GM12878 (cell line): Measurements from ENCODE around the gene CERK. TPM values are rescaled to one million over a fixed set of nuclear protein-coding genes. Genes with fewer than 3 reads are reported as not detected.

Source experiments
- BMI1 ChIP-seq: fragments of 450-650 bp; IDR thresholded peaks from 2 replicates; pipeline ENCODE4 v1.6.1; 2016; ENCODE audit warnings: mild to moderate bottlenecking, moderate library complexity, borderline replicate concordance
- DPF2 ChIP-seq: fragments of 450-650 bp; IDR thresholded peaks from 2 replicates; pipeline ENCODE4 v1.6.1; 2017; ENCODE audit warnings: mild to moderate bottlenecking
- MAX ChIP-seq: IDR thresholded peaks from 2 replicates; pipeline ENCODE4 v1.6.1; 2012; ENCODE audit warnings: low read depth, low read length, improper control_type of control experiment
- NFYA ChIP-seq: IDR thresholded peaks from 2 replicates; pipeline ENCODE4 v1.6.1; 2011; ENCODE audit warnings: low read depth, mild to moderate bottlenecking, low read length, improper control_type of control experiment, borderline replicate concordance
- REST ChIP-seq: IDR thresholded peaks from 2 replicates; pipeline ENCODE4 v1.6.1; 2012; ENCODE audit warnings: mild to moderate bottlenecking, low read depth, low read length
- TCF12 ChIP-seq: IDR thresholded peaks from 2 replicates; pipeline ENCODE4 v1.6.1; 2011; ENCODE audit warnings: low read depth, mild to moderate bottlenecking, low read length
- YY1 ChIP-seq: IDR thresholded peaks from 2 replicates; pipeline ENCODE4 v1.6.1; 2011; ENCODE audit warnings: low read depth, mild to moderate bottlenecking, low read length
- ZNF217 ChIP-seq: fragments of 450-650 bp; IDR thresholded peaks from 2 replicates; pipeline ENCODE4 v1.6.1; 2017; ENCODE audit warnings: antibody characterized with exemption, mild to moderate bottlenecking
- ZNF622 ChIP-seq: fragments of 450-650 bp; IDR thresholded peaks from 2 replicates; pipeline ENCODE4 v1.6.1; 2017; ENCODE audit warnings: mild to moderate bottlenecking, inconsistent platforms
- polyA plus RNA-seq, 11 experiments: library from polyadenylated mRNA; depleted of rRNA in 4 of 11; unstranded in 6 of 11; stranded (reverse) in 5 of 11; fragments of >200 nt; fragmentation: Nextera tagmentation in 4 of 11; fragmentation: Illumina TruSeq in 1 of 11; extraction: Ambion mirVana in 4 of 11; extraction: Trizol in 1 of 11; gene quantifications; 1 replicate in 1 of 11; 2 replicates in 10 of 11; pipeline versions ENCODE4 v1.2.1 to v1.2.3, GENCODE V29; 2011 to 2016; ENCODE audit warnings: inconsistent platforms in 2 of 11, missing spikeins in 2 of 11, low read depth in 1 of 11
- total RNA-seq, 4 experiments: library from RNA; depleted of rRNA in 3 of 4; stranded (reverse); fragments of >200 nt in 3 of 4; fragmentation: Illumina TruSeq in 1 of 4; extraction: Trizol in 1 of 4; gene quantifications; 2 replicates each; pipeline versions ENCODE4 v1.2.1 to v1.2.3, GENCODE V29; 2013 to 2021
- TF ChIP-seq, protein P1 (sequence below): fragments of 450-650 bp; IDR thresholded peaks from 2 replicates; pipeline ENCODE4 v1.6.1; 2016; ENCODE audit warnings: mild to moderate bottlenecking
- TF ChIP-seq, protein P2 (sequence below), 3 experiments: IDR thresholded peaks in 2 of 3; conservative IDR thresholded peaks in 1 of 3; 2 replicates each; pipeline ENCODE4 v1.5.1; 2011; ENCODE audit warnings: low read depth in 3 of 3, low read length in 3 of 3, mild to moderate bottlenecking in 3 of 3, control low read depth in 2 of 3, moderate library complexity in 2 of 3, inconsistent platforms in 1 of 3, mixed read lengths in 1 of 3; ENCODE audit not compliant: control insufficient read depth in 2 of 3, insufficient read depth in 1 of 3; ENCODE audit errors: extremely low read depth in 1 of 3
- TF ChIP-seq, protein P3 (sequence below): IDR thresholded peaks from 2 replicates; pipeline ENCODE4 v1.6.1; 2011; ENCODE audit warnings: mild to moderate bottlenecking, low read depth, low read length, moderate library complexity; ENCODE audit not compliant: insufficient replicate concordance
- TF ChIP-seq, protein P4 (sequence below): fragments of 450-650 bp; IDR thresholded peaks from 2 replicates; pipeline ENCODE4 v1.6.1; 2014; ENCODE audit warnings: mild to moderate bottlenecking
- TF ChIP-seq, protein P5 (sequence below): fragments of 450-650 bp; IDR thresholded peaks from 2 replicates; pipeline ENCODE4 v1.6.1; 2017; ENCODE audit warnings: mild to moderate bottlenecking, moderate library complexity
- TF ChIP-seq, protein P6 (sequence below): IDR thresholded peaks from 2 replicates; pipeline ENCODE4 v1.6.1; 2012; ENCODE audit warnings: low read length, inconsistent platforms

The CERK gene
- total and polyA plus RNA-seq, 10 of the 15 experiments (the other 5 are each of a cell fraction or from before 2014, with no cell fraction given) = 4.0 to 41.1 (median 30.2) TPM

DNA sequence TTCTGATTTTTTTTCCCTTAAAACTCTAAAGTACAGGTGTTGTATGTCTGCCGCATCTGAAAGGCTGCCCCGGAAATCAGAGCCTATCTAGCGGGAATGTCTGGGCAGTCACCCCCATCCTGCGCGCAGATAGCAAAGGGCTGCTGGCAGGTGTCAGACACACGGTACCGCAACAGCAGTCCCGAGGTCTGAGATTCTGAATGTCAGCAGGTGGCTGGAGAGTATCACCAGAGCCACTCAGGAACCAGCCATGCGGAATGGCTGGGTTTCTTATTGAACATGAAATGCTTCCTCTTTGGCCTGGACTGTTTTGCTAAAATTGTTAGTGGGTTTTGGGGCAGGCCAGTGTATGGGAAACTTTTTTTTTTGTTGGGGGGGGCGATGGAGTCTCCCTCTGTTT is 53.3 kb downstream of the CERK start (continued):
- no peak for TF ChIP-seq ZNF622
- TF ChIP-seq ZNF217 = no peak
- TF ChIP-seq BMI1 = no peak
- TF ChIP-seq, protein P1, sequence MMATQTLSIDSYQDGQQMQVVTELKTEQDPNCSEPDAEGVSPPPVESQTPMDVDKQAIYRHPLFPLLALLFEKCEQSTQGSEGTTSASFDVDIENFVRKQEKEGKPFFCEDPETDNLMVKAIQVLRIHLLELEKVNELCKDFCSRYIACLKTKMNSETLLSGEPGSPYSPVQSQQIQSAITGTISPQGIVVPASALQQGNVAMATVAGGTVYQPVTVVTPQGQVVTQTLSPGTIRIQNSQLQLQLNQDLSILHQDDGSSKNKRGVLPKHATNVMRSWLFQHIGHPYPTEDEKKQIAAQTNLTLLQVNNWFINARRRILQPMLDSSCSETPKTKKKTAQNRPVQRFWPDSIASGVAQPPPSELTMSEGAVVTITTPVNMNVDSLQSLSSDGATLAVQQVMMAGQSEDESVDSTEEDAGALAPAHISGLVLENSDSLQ = peak; percentile 70
- no peak for TF ChIP-seq NFYA
- no peak for TF ChIP-seq REST
- TF ChIP-seq YY1 = no peak
- TF ChIP-seq, protein P2, sequence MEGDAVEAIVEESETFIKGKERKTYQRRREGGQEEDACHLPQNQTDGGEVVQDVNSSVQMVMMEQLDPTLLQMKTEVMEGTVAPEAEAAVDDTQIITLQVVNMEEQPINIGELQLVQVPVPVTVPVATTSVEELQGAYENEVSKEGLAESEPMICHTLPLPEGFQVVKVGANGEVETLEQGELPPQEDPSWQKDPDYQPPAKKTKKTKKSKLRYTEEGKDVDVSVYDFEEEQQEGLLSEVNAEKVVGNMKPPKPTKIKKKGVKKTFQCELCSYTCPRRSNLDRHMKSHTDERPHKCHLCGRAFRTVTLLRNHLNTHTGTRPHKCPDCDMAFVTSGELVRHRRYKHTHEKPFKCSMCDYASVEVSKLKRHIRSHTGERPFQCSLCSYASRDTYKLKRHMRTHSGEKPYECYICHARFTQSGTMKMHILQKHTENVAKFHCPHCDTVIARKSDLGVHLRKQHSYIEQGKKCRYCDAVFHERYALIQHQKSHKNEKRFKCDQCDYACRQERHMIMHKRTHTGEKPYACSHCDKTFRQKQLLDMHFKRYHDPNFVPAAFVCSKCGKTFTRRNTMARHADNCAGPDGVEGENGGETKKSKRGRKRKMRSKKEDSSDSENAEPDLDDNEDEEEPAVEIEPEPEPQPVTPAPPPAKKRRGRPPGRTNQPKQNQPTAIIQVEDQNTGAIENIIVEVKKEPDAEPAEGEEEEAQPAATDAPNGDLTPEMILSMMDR (IDR thresholded peaks at IDR 0.05 in 2 of 3, conservative IDR thresholded peaks at IDR 0.05 in 1 of 3; ENCODE audit: control insufficient read depth in 2 of 3, extremely low read depth in 1 of 3, insufficient read depth in 1 of 3, low read depth in 3 of 3, low read length in 3 of 3) = peak in 2 of 3 experiments; percentile 2 to 13; a peak in 1 of 6 replicates
- TF ChIP-seq, protein P3, sequence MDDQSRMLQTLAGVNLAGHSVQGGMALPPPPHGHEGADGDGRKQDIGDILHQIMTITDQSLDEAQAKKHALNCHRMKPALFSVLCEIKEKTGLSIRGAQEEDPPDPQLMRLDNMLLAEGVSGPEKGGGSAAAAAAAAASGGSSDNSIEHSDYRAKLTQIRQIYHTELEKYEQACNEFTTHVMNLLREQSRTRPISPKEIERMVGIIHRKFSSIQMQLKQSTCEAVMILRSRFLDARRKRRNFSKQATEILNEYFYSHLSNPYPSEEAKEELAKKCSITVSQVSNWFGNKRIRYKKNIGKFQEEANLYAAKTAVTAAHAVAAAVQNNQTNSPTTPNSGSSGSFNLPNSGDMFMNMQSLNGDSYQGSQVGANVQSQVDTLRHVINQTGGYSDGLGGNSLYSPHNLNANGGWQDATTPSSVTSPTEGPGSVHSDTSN = peak; percentile 23
- no peak for TF ChIP-seq DPF2
- no peak for TF ChIP-seq MAX
- TF ChIP-seq, protein P4, sequence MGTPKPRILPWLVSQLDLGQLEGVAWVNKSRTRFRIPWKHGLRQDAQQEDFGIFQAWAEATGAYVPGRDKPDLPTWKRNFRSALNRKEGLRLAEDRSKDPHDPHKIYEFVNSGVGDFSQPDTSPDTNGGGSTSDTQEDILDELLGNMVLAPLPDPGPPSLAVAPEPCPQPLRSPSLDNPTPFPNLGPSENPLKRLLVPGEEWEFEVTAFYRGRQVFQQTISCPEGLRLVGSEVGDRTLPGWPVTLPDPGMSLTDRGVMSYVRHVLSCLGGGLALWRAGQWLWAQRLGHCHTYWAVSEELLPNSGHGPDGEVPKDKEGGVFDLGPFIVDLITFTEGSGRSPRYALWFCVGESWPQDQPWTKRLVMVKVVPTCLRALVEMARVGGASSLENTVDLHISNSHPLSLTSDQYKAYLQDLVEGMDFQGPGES = no peak
- TF ChIP-seq, protein P5, sequence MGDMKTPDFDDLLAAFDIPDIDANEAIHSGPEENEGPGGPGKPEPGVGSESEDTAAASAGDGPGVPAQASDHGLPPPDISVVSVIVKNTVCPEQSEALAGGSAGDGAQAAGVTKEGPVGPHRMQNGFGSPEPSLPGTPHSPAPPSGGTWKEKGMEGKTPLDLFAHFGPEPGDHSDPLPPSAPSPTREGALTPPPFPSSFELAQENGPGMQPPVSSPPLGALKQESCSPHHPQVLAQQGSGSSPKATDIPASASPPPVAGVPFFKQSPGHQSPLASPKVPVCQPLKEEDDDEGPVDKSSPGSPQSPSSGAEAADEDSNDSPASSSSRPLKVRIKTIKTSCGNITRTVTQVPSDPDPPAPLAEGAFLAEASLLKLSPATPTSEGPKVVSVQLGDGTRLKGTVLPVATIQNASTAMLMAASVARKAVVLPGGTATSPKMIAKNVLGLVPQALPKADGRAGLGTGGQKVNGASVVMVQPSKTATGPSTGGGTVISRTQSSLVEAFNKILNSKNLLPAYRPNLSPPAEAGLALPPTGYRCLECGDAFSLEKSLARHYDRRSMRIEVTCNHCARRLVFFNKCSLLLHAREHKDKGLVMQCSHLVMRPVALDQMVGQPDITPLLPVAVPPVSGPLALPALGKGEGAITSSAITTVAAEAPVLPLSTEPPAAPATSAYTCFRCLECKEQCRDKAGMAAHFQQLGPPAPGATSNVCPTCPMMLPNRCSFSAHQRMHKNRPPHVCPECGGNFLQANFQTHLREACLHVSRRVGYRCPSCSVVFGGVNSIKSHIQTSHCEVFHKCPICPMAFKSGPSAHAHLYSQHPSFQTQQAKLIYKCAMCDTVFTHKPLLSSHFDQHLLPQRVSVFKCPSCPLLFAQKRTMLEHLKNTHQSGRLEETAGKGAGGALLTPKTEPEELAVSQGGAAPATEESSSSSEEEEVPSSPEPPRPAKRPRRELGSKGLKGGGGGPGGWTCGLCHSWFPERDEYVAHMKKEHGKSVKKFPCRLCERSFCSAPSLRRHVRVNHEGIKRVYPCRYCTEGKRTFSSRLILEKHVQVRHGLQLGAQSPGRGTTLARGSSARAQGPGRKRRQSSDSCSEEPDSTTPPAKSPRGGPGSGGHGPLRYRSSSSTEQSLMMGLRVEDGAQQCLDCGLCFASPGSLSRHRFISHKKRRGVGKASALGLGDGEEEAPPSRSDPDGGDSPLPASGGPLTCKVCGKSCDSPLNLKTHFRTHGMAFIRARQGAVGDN = no peak
- TF ChIP-seq, protein P6, sequence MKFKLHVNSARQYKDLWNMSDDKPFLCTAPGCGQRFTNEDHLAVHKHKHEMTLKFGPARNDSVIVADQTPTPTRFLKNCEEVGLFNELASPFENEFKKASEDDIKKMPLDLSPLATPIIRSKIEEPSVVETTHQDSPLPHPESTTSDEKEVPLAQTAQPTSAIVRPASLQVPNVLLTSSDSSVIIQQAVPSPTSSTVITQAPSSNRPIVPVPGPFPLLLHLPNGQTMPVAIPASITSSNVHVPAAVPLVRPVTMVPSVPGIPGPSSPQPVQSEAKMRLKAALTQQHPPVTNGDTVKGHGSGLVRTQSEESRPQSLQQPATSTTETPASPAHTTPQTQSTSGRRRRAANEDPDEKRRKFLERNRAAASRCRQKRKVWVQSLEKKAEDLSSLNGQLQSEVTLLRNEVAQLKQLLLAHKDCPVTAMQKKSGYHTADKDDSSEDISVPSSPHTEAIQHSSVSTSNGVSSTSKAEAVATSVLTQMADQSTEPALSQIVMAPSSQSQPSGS = no peak; the same call in 1 of the 2 replicates
- peak; percentile 93 for TF ChIP-seq TCF12
